Measurements from ENCODE around the gene LRRC8B. TPM values are rescaled to one million over a fixed set of nuclear protein-coding genes. Genes with fewer than 3 reads are reported as not detected.
"Not testable (repeated sequence)": the region's sequence is repeated elsewhere in the genome, so short reads cannot be mapped to it uniquely, and the experiment has no call there.

The LRRC8B gene
- total and polyA plus RNA-seq, 4 experiments from 2014 or later = 15.0 to 18.1 (median 16.8) TPM

DNA sequence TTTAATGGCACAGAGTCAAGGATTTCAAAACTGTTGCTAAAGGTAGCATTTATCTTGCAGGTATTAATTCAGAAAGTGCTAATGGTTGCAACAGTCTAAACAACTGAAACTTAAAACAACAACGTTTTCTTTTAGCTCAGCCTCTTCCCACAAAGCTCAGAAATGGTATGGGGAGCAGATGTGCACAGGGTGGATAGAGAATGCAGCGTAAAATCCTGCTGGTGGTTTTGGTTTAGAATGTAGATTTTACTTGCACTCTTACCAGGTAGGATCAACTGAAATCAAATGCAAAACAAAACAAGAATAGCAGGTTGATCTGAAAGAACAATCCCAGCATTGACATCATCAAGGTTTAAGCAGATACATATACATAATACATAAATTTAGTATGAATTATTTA, 104.5 kb downstream of the LRRC8B start:
- peak overlapping the region in 6 of 8 donors; percentile 36 to 80 (median 70) for H3K4me3 Mint-ChIP-seq
- H3K27ac ChIP-seq (ENCODE audit: low read depth, low read length) = no peak overlapping the region
- CTCF ChIA-PET (ENCODE audit: partially characterized antibody) = interaction anchor here (1.2 to 32.4 kb wide), 7 partner anchors 12 to 147 kb away, joined by 3 to 688 read pairs (median 29); no protein-coding TSS in a partner anchor
- H3K4me1 Mint-ChIP-seq = peaks cover 51 to 84% (median 62%) of the 10 kb centered on the region in 4 donors
- peaks cover 8 to 17% of the 10 kb centered on the region in 2 donors for H3K36me3 Mint-ChIP-seq
- no peaks in the 10 kb centered on the region for H3K9me3 ChIP-seq (ENCODE audit: control insufficient read depth in 1 of 2, low read length in 2 of 2)
- peak overlapping the region; percentile 83 to 99 (median 95) for H3K27ac Mint-ChIP-seq
- no peaks in the 10 kb centered on the region for H3K27me3 Mint-ChIP-seq
- H3K4me3 ChIP-seq (ENCODE audit: low read length in 2 of 2) = no peak overlapping the region
- peaks cover 67% of the 10 kb centered on the region for H3K4me1 ChIP-seq (ENCODE audit: insufficient read depth, low read length)
- intact Hi-C loops (cut with micrococcal nuclease) = no loop called here
- POLR2A ChIA-PET (ENCODE audit: partially characterized antibody) = interaction anchor here (0.6 to 30.2 kb wide), 9 partner anchors 10 to 131 kb away, joined by 3 to 813 read pairs (median 35); no protein-coding TSS in a partner anchor
- H3K9me3 Mint-ChIP-seq = peaks cover 0 to 1% (median 0%) of the 10 kb centered on the region in 8 donors
- DNase-seq = no peak
- H3K27me3 ChIP-seq (ENCODE audit: insufficient read depth, low read length) = no peaks in the 10 kb centered on the region
- no peaks in the 10 kb centered on the region for H3K36me3 ChIP-seq (ENCODE audit: insufficient read depth, low read length)

- H3K27me3 Mint-ChIP-seq; H3K27me3 ChIP-seq (ENCODE audit: insufficient read depth, low read length); H3K36me3 ChIP-seq (ENCODE audit: insufficient read depth, low read length); H3K4me3 ChIP-seq (ENCODE audit: low read length in 2 of 2); H3K27ac ChIP-seq (ENCODE audit: low read depth, low read length); intact Hi-C loops (cut with micrococcal nuclease); H3K9me3 ChIP-seq (ENCODE audit: control insufficient read depth in 1 of 2, low read length in 2 of 2); H3K9me3 Mint-ChIP-seq: not testable (repeated sequence)
- Mint-ChIP-seq H3K4me1 (peaks cover 52 to 88% (median 66%) of the 10 kb centered on the region in 4 donors), H3K27ac (peak overlapping the region; percentile 70 to 99 (median 97)), H3K36me3 (peaks cover 8 to 20% of the 10 kb centered on the region in 2 donors), H3K4me3 (peak overlapping the region in 7 of 8 donors; percentile 57 to 99 (median 69))
- ChIA-PET POLR2A (ENCODE audit: partially characterized antibody) (interaction anchor here (0.6 to 30.2 kb wide), 11 partner anchors 10 to 131 kb away, joined by 3 to 813 read pairs (median 35); no protein-coding TSS in a partner anchor), CTCF (ENCODE audit: partially characterized antibody) (interaction anchor here (1.2 to 32.4 kb wide), 13 partner anchors 7 to 147 kb away, joined by 3 to 688 read pairs (median 8); no protein-coding TSS in a partner anchor)
- peaks cover 67% of the 10 kb centered on the region for H3K4me1 ChIP-seq (ENCODE audit: insufficient read depth, low read length)
- DNase-seq = peak in 1 of 5 donors; percentile 22
Measured at GRCh38 chr1:89629600-89629999, 105.0 kb downstream of the LRRC8B start.

- H3K4me3 ChIP-seq (ENCODE audit: low read length in 2 of 2) = no peak overlapping the region
- H3K27me3 ChIP-seq (ENCODE audit: insufficient read depth, low read length) = no peaks in the 10 kb centered on the region
- Mint-ChIP-seq H3K9me3 (peaks cover 0 to 1% (median 0%) of the 10 kb centered on the region in 8 donors), H3K4me3 (peak overlapping the region in 7 of 8 donors; percentile 49 to 99 (median 69)), H3K27ac (peak overlapping the region; percentile 91 to 99 (median 98)), H3K4me1 (peaks cover 54 to 87% (median 68%) of the 10 kb centered on the region in 4 donors), H3K27me3 (no peaks in the 10 kb centered on the region), H3K36me3 (peaks cover 8 to 18% of the 10 kb centered on the region in 2 donors)
- H3K36me3 ChIP-seq (ENCODE audit: insufficient read depth, low read length) = no peaks in the 10 kb centered on the region
- H3K4me1 ChIP-seq (ENCODE audit: insufficient read depth, low read length) = peaks cover 68% of the 10 kb centered on the region
- CTCF ChIA-PET (ENCODE audit: partially characterized antibody) = interaction anchor here (1.2 to 32.4 kb wide), 13 partner anchors 7 to 646 kb away, joined by 4 to 688 read pairs (median 8); no protein-coding TSS in a partner anchor
- peak overlapping the region; percentile 96 for H3K27ac ChIP-seq (ENCODE audit: low read depth, low read length)
- POLR2A ChIA-PET (ENCODE audit: partially characterized antibody) = interaction anchor here (0.6 to 30.2 kb wide), 15 partner anchors 9 to 130 kb away, joined by 3 to 813 read pairs (median 10); partner anchors contain the start of gene LRRC8B
- no peaks in the 10 kb centered on the region for H3K9me3 ChIP-seq (ENCODE audit: control insufficient read depth in 1 of 2, low read length in 2 of 2)
- DNase-seq = peak in 2 of 5 donors; percentile 28 to 38
- intact Hi-C loops (cut with micrococcal nuclease) = loop anchor here (5.0 kb wide), 2 partner anchors 227 to 357 kb away; no protein-coding TSS in a partner anchor
Measured at GRCh38 chr1:89630048-89630447, 105.4 kb downstream of the LRRC8B start.

GRCh38 chr1:89631816-89632656, 107.4 kb downstream of the LRRC8B start:
- peak overlapping the region; percentile 19 to 73 for H3K4me3 ChIP-seq (ENCODE audit: low read length in 2 of 2)

GRCh38 chr1:89632657-89633247, 108.1 kb downstream of the LRRC8B start, which contains the start of gene LRRC8C:
Gene LRRC8C (plus strand): TSS chr1:89633120. CDS start chr1:89686474, 53,354 bp downstream.
- ChIA-PET POLR2A (ENCODE audit: partially characterized antibody) (interaction anchor here (0.6 to 30.2 kb wide), 21 partner anchors 9 to 211 kb away, joined by 3 to 813 read pairs (median 6); partner anchors contain the start of genes LRRC8B and LRRC8D), CTCF (ENCODE audit: partially characterized antibody) (interaction anchor here (0.7 to 32.4 kb wide), 18 partner anchors 10 to 148 kb away, joined by 3 to 688 read pairs (median 5); no protein-coding TSS in a partner anchor)
- Mint-ChIP-seq H3K27ac (peak within 1 kb of the TSS; percentile 96 to 99 (median 98)), H3K36me3 (peaks cover 0 to 27% of the 10 kb centered on the region in 2 donors), H3K4me1 (peaks cover 60 to 90% (median 74%) of the 10 kb centered on the region in 4 donors), H3K4me3 (peak within 1 kb of the TSS; percentile 96 to 99 (median 98)), H3K9me3 (peaks cover 0 to 1% (median 0%) of the 10 kb centered on the region in 8 donors), H3K27me3 (no peaks in the 10 kb centered on the region)
- DNase-seq = peak; percentile 90 to 95 (median 92)
- no peaks in the 10 kb centered on the region for H3K27me3 ChIP-seq (ENCODE audit: insufficient read depth, low read length)
- H3K27ac ChIP-seq (ENCODE audit: low read depth, low read length) = peak within 1 kb of the TSS; percentile 96
- H3K9me3 ChIP-seq (ENCODE audit: control insufficient read depth in 1 of 2, low read length in 2 of 2) = no peaks in the 10 kb centered on the region
- peaks cover 76% of the 10 kb centered on the region for H3K4me1 ChIP-seq (ENCODE audit: insufficient read depth, low read length)
- H3K36me3 ChIP-seq (ENCODE audit: insufficient read depth, low read length) = no peaks in the 10 kb centered on the region
- intact Hi-C loops (cut with micrococcal nuclease) = loop anchor here (1.0 to 5.0 kb wide), 9 partner anchors 24 to 355 kb away; partner anchors contain the start of gene LRRC8B
- peak within 1 kb of the TSS; percentile 73 to 89 for H3K4me3 ChIP-seq (ENCODE audit: low read length in 2 of 2)

More at GRCh38 chr1:89631816-89632656, 107.4 kb downstream of the LRRC8B start:
- Histone ChIP-seq H3K4me1 (ENCODE audit: insufficient read depth, low read length) (peaks cover 74% of the 10 kb centered on the region), H3K27me3 (ENCODE audit: insufficient read depth, low read length) (no peaks in the 10 kb centered on the region), H3K9me3 (ENCODE audit: control insufficient read depth in 1 of 2, low read length in 2 of 2) (no peaks in the 10 kb centered on the region), H3K36me3 (ENCODE audit: insufficient read depth, low read length) (no peaks in the 10 kb centered on the region), H3K27ac (ENCODE audit: low read depth, low read length) (peak overlapping the region; percentile 96)
- intact Hi-C loops (cut with micrococcal nuclease) = loop anchor here (1.0 to 5.0 kb wide), 7 partner anchors 24 to 355 kb away; partner anchors contain the start of gene LRRC8B
- POLR2A ChIA-PET (ENCODE audit: partially characterized antibody) = interaction anchor here (0.6 to 30.2 kb wide), 18 partner anchors 9 to 211 kb away, joined by 3 to 813 read pairs (median 16); partner anchors contain the start of gene LRRC8B
- Mint-ChIP-seq H3K36me3 (peaks cover 0 to 21% of the 10 kb centered on the region in 2 donors), H3K9me3 (peaks cover 0 to 1% (median 0%) of the 10 kb centered on the region in 8 donors), H3K4me1 (peaks cover 59 to 90% (median 74%) of the 10 kb centered on the region in 4 donors), H3K4me3 (peak overlapping the region; percentile 89 to 99 (median 94)), H3K27ac (peak overlapping the region; percentile 96 to 99 (median 98)), H3K27me3 (no peaks in the 10 kb centered on the region)
- CTCF ChIA-PET (ENCODE audit: partially characterized antibody) = interaction anchor here (1.0 to 32.4 kb wide), 16 partner anchors 9 to 152 kb away, joined by 3 to 688 read pairs (median 5); no protein-coding TSS in a partner anchor
- peak in 1 of 5 donors; percentile 41 for DNase-seq

DNA sequence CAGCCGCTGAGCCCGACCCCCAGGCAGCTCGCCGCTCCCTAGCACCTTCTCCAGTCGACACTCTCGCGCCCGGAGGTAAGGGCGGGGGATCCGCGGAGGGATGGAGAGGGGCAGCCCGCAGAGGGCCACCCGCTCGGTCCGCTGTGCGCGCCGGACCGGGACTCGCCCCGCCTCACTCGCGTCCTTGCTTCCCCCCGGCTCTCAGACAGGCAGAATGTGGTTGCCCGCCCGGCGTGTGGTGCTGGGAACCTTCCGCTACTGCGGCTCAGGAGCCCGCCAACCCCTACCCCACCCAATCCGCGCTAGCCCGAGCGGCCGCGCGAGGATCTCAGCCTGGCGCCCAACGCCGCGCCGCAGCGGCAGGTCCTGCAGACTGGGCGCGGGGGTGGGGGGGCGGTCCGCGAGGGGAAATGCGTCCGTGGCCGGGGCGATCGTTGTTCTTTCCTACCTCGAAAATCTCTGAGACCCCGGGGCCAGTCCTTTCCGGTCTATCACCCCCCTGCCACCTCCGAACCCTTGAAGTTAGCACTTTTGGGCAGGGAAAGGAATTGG, 108.7 kb downstream of the LRRC8B start:
- Mint-ChIP-seq H3K27ac (peak overlapping the region; percentile 95 to 99 (median 96)), H3K9me3 (peaks cover 0 to 1% (median 0%) of the 10 kb centered on the region in 8 donors), H3K4me1 (peaks cover 63 to 90% (median 75%) of the 10 kb centered on the region in 4 donors), H3K36me3 (peaks cover 0 to 29% of the 10 kb centered on the region in 2 donors), H3K27me3 (no peaks in the 10 kb centered on the region), H3K4me3 (peak overlapping the region; percentile 96 to 98 (median 98))
- Histone ChIP-seq H3K4me3 (ENCODE audit: low read length in 2 of 2) (peak overlapping the region; percentile 73 to 89), H3K27me3 (ENCODE audit: insufficient read depth, low read length) (no peaks in the 10 kb centered on the region), H3K27ac (ENCODE audit: low read depth, low read length) (peak overlapping the region; percentile 96), H3K36me3 (ENCODE audit: insufficient read depth, low read length) (no peaks in the 10 kb centered on the region), H3K9me3 (ENCODE audit: control insufficient read depth in 1 of 2, low read length in 2 of 2) (no peaks in the 10 kb centered on the region), H3K4me1 (ENCODE audit: insufficient read depth, low read length) (peaks cover 76% of the 10 kb centered on the region)
- ChIA-PET POLR2A (ENCODE audit: partially characterized antibody) (interaction anchor here (0.9 to 30.2 kb wide), 20 partner anchors 10 to 210 kb away, joined by 3 to 813 read pairs (median 10); partner anchors contain the start of gene LRRC8D), CTCF (ENCODE audit: partially characterized antibody) (interaction anchor here (0.7 to 32.4 kb wide), 15 partner anchors 10 to 130 kb away, joined by 3 to 688 read pairs (median 5); no protein-coding TSS in a partner anchor)
- intact Hi-C loops (cut with micrococcal nuclease) = loop anchor here (1.0 to 5.0 kb wide), 5 partner anchors 65 to 354 kb away; no protein-coding TSS in a partner anchor
- peak; percentile 65 to 76 (median 73) for DNase-seq
